KBM-7 (cell line): ENCODE measurements around the gene EHD1.
A peak's percentile ranks its signal among the peaks of the same experiment; 100 is the strongest.
"Not testable (repeated sequence)": the region's sequence is repeated elsewhere in the genome, so short reads cannot be mapped to it uniquely, and the experiment has no call there.

Experiments
- DNase-seq: peaks from one replicate; pipeline ENCODE4 v3.0.0-alpha.2; 2015
- in situ Hi-C: fragments of 300-500 bp; cut with MboI; formaldehyde crosslinking; loops from 2 replicates; pipeline ENCODE4 v1.14.3; 2020; ENCODE audit warnings: low sequenced_read_pairs, low pct_unique_long_range_greater_than_20kb, mixed read lengths

EHD1 gene

GRCh38 chr11:64850979-64851567 lies 27.3 kb downstream of the EHD1 start:
- DNase-seq = no peak
- in situ Hi-C loops = no loop called here

GRCh38 chr11:64849598-64850356 lies 28.6 kb downstream of the EHD1 start:
- no peak for DNase-seq

GRCh38 chr11:64848826-64849597 lies 29.4 kb downstream of the EHD1 start:
- in situ Hi-C loops = no loop called here
- no peak for DNase-seq

More at GRCh38 chr11:64849598-64850356, 28.6 kb downstream of the EHD1 start:
- in situ Hi-C loops = no loop called here

- DNase-seq = no peak
- in situ Hi-C loops = no loop called here
Observed at GRCh38 chr11:64848214-64848825, 30.1 kb downstream of the EHD1 start.

GRCh38 chr11:64846998-64847666 lies 31.3 kb downstream of the EHD1 start:
- in situ Hi-C loops = no loop called here
- peak; percentile 92 for DNase-seq

GRCh38 chr11:64845776-64846129 lies 32.7 kb downstream of the EHD1 start:
- in situ Hi-C loops = not testable (repeated sequence)

GRCh38 chr11:64845129-64845775 lies 33.2 kb downstream of the EHD1 start:
- no peak for DNase-seq
- in situ Hi-C loops = no loop called here

More at GRCh38 chr11:64845776-64846129, 32.7 kb downstream of the EHD1 start:
- DNase-seq = not testable (repeated sequence)

- peak; percentile 62 for DNase-seq
- in situ Hi-C loops = no loop called here
Observed at GRCh38 chr11:64844330-64845128, 33.9 kb downstream of the EHD1 start, which contains the start of gene CDC42BPG. CDC42BPG (minus strand) TSS chr11:64844653; CDS start chr11:64844569, 84 bp downstream.

- in situ Hi-C loops = no loop called here
- no peak for DNase-seq
Observed at GRCh38 chr11:64843686-64844329, 34.6 kb downstream of the EHD1 start.

- in situ Hi-C loops = no loop called here
- DNase-seq = no peak
Observed at GRCh38 chr11:64842851-64843685, 35.4 kb downstream of the EHD1 start.

- in situ Hi-C loops = no loop called here
Observed at GRCh38 chr11:64842366-64842759, 36.1 kb downstream of the EHD1 start.

GRCh38 chr11:64841592-64842365 lies 36.6 kb downstream of the EHD1 start:
- no peak for DNase-seq
- in situ Hi-C loops = no loop called here

More at GRCh38 chr11:64842366-64842759, 36.1 kb downstream of the EHD1 start:
- no peak for DNase-seq

GRCh38 chr11:64839887-64840782 lies 38.3 kb downstream of the EHD1 start:
- no peak for DNase-seq
- in situ Hi-C loops = no loop called here

GRCh38 chr11:64839335-64839734 lies 39.1 kb downstream of the EHD1 start:
- DNase-seq = no peak
- in situ Hi-C loops = no loop called here
